ENCODE results near the gene XCL2. TPM values are rescaled to one million over a fixed set of nuclear protein-coding genes. Genes with fewer than 3 reads are reported as not detected.
"Not testable (repeated sequence)": the region's sequence is repeated elsewhere in the genome, so short reads cannot be mapped to it uniquely, and the experiment has no call there.

Gene XCL2
- total RNA-seq, 1 experiment from 2014 or later = not detected

DNA sequence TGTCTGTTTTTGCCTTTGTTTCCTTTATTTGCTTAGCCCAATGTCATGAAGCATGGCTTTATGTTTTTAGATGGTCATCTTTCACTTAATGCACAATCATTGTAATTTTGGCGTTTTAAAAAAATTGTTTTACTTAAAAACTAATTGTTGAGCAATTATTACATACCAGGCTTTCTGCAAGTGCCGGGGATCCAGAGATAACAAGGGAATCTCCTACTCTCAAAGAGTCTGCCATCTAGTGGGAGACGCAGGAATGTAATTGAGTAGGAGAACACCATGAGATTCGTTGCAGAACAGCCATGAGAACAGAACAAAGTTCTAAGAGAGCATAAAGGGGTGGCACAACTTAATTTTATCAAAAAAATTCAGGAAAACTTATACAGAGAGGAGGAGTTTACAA is 30.4 kb upstream of the XCL2 start:
- H3K4me2 ChIP-seq (ENCODE audit: low read length); H4K20me1 ChIP-seq (ENCODE audit: insufficient read depth); H3K9me3 ChIP-seq (ENCODE audit: control insufficient read depth in 1 of 2, insufficient read depth in 1 of 2, low read depth in 1 of 2, low read length in 2 of 2); H3K4me1 ChIP-seq (ENCODE audit: control insufficient read depth in 1 of 2, insufficient read depth in 2 of 2, low read length in 2 of 2); POLR2A ChIA-PET; H3K27ac ChIP-seq (ENCODE audit: low read depth, low read length); H3K4me3 ChIP-seq (replicated peaks in 1 of 2; ENCODE audit: low read depth in 1 of 2, low read length in 2 of 2); H3K36me3 ChIP-seq (ENCODE audit: control insufficient read depth in 1 of 2, insufficient read depth in 2 of 2, low read length in 2 of 2); DNase-seq (ENCODE audit: low read depth, low spot score); H3K79me2 ChIP-seq (ENCODE audit: insufficient read depth, low read length); H3K9me2 ChIP-seq (ENCODE audit: insufficient read depth); H3K9ac ChIP-seq (ENCODE audit: low read length); H3K27me3 ChIP-seq (ENCODE audit: insufficient read depth, low read length); H2AFZ ChIP-seq (ENCODE audit: low read depth, low read length, poor library complexity, severe bottlenecking); BruUV-seq (replicated peaks); RAD21 ChIA-PET (ENCODE audit: low non-redundant PET in 1 of 2, low total read pairs in 2 of 2, uncharacterized antibody in 2 of 2, unreplicated experiment in 2 of 2); CTCF ChIA-PET: not testable (repeated sequence)
- TF ChIP-seq CTCF (IDR thresholded peaks at IDR 0.05 in 2 of 3, conservative IDR thresholded peaks at IDR 0.05 in 1 of 3; ENCODE audit: borderline replicate concordance in 1 of 3, insufficient read depth in 1 of 3, low read depth in 2 of 3, low read length in 2 of 3) = peak in 2 of 3 experiments; percentile 9 to 16; a peak in 2 of 6 replicates
- TF ChIP-seq RAD21 (IDR thresholded peaks at IDR 0.05; ENCODE audit: low read depth) = peak; percentile 28; the same call in 1 of the 2 replicates
- intact Hi-C loops (cut with micrococcal nuclease) = loop anchor here (2.0 kb wide), 1 partner anchor 231 kb away; no protein-coding TSS in a partner anchor
- peak; percentile 84 for ATAC-seq

- Histone ChIP-seq H4K20me1 (ENCODE audit: insufficient read depth) (no peaks in the 10 kb centered on the region), H3K9me2 (ENCODE audit: insufficient read depth) (peaks cover 2% of the 10 kb centered on the region; the same call in 1 of the 2 replicates), H3K4me3 (replicated peaks in 1 of 2; ENCODE audit: low read depth in 1 of 2, low read length in 2 of 2) (no peak overlapping the region), H2AFZ (ENCODE audit: low read depth, low read length, poor library complexity, severe bottlenecking) (no peak overlapping the region), H3K27me3 (ENCODE audit: insufficient read depth, low read length) (no peaks in the 10 kb centered on the region), H3K4me1 (ENCODE audit: control insufficient read depth in 1 of 2, insufficient read depth in 2 of 2, low read length in 2 of 2) (no peaks in the 10 kb centered on the region), H3K36me3 (ENCODE audit: control insufficient read depth in 1 of 2, insufficient read depth in 2 of 2, low read length in 2 of 2) (no peaks in the 10 kb centered on the region), H3K27ac (ENCODE audit: low read depth, low read length) (no peak overlapping the region), H3K4me2 (ENCODE audit: low read length) (no peak overlapping the region), H3K9ac (ENCODE audit: low read length) (no peak overlapping the region), H3K9me3 (ENCODE audit: control insufficient read depth in 1 of 2, insufficient read depth in 1 of 2, low read depth in 1 of 2, low read length in 2 of 2) (no peaks in the 10 kb centered on the region), H3K79me2 (ENCODE audit: insufficient read depth, low read length) (no peaks in the 10 kb centered on the region)
- POLR2A ChIA-PET = no interaction called here
- DNase-seq (ENCODE audit: low read depth, low spot score) (no peak), ATAC-seq (no peak)
- no peak for TF ChIP-seq ELF1 (IDR thresholded peaks at IDR 0.05; ENCODE audit: borderline replicate concordance, low read depth)
- intact Hi-C loops (cut with micrococcal nuclease) = loop anchor here (2.0 kb wide), 1 partner anchor 134 kb away; no protein-coding TSS in a partner anchor
- CTCF ChIA-PET = no interaction called here
- BruUV-seq (replicated peaks) = no TSS peak
- RAD21 ChIA-PET (ENCODE audit: low non-redundant PET in 1 of 2, low total read pairs in 2 of 2, uncharacterized antibody in 2 of 2, unreplicated experiment in 2 of 2) = no interaction called here
Observed at GRCh38 chr1:168572633-168573032, 28.8 kb upstream of the XCL2 start.

All from HCT116 (cell line).